Hypothalamus (tissue), 51 donors: ENCODE results near the gene HOXA13.

ENCODE experiments used
- DNase-seq, 51 donors: peaks; one replicate each; lab custom pipeline; 2025; lab: John Stamatoyannopoulos, UW

Gene HOXA13

DNA sequence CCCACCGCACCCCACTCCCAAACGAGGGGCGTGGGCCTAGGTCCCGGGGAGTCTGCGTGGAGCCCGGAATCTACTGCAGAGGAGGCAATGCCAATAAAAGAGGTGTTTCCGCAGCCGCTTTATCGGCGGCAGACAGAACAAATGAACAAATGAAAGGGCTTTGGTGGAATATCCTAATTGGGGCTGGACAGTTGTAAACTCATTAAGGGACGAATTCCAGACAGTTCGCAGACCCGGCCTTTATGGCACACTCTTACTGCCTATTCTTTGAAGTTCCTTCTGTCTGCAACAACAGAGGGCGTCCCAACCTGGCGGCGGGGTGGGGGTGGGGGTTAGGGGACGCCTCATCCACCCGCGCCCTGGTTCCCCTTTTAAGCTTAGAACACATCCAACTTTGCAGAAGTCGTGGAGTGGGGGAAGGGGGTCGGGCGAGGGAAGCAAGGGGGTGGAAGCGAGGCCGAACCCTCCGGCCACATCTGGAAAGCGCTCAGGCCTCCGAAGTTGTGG, 38.6 kb downstream of the HOXA13 start:
- peak in 5 of 51 donors; percentile 12 to 24 (median 16) for DNase-seq

DNA sequence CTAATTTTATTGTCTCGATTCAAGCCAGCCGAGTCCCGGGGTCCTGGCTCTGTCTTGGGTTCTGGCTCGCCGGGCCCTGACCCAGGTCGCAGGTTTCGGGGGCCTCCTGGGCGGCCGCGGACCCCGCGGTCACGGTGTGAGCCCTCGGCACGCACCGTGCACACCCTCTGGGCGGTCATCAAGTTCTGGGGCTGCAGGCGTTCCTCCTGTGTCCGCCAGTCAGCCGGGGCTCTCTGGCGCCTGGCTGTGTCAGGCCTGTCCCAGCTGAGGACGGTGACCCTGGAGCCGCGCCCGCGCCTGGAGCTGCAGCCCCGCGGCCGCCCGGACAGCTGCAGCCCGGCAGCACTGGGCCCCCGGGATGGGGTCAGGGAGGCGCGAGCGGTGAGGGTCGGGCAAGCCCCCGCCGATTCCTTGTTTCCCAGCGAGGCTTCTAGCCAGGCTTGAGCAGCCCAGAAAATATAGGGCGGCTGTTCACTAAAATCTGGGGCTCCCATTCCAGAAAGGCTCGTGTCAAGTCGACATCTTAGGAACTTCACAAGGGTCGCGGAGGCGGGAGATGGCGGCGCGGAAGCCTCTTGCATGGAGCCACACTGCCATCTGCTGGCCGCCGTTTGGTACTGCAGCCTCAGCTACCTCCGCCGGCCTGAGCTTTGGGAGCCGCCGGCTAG, 39.2 kb downstream of the HOXA13 start:
- DNase-seq: peak in 50 of 51 donors; percentile 6 to 84 (median 64)

DNA sequence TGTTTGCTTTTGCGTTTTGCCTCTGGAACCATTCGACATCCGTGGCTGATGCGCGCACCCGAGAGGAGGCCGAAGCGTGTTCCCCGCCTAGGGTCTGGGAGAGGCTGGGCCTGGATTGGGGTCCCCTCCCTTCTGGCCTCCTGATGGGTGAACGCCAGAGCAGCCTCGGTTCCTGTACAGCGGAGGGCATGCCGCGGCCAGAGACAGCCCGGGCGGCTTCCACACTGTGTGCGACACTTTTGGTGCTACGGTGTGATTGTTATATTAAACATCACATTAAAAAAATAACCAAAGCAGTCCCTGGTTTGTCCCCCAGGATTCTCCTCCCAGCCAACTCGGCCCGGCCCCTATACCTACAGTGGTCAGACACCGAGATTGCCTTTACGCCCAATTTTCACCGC, 39.7 kb downstream of the HOXA13 start:
- DNase-seq: no peak

DNA sequence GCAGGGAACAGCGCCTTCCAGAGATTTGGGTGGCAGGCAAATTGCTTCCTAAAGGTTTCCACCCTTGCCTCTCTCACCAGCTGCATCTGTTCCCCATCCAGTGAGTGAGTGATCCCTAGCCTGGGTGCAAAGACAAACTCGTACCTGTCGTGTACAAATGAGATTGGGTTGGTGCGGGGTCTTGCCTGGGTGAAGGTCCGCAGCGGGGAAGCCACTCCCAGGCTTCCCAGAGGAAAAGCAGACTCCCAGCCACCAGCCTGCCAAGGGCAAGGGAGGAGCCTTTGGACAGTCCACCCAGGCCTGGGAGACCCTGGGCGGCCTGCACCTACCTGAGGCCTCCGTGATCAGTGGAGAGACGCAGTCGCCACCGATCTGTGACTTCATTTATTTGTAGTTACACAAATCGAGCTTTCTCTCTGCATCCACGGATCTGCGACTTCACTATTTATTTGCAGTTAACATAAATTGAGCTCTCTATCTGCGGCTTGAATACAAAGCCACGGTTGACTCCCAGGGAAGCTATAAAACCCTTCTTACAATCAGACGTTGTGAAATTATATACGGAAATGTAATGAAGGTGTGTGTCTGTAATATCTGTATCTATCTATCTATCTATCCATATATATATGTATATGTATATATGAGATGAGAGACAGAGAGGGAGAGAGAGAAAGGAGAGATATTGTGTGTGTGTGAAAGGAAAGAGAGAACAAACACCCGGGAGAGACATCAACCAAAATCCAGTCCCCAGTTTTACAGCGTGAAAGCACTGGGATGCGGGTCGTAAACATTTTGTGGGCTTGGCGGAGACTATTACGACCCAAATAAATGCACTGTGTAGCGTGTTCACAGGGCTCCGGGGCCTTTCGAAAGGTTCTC, 40.4 kb downstream of the HOXA13 start:
- DNase-seq: no peak

DNA sequence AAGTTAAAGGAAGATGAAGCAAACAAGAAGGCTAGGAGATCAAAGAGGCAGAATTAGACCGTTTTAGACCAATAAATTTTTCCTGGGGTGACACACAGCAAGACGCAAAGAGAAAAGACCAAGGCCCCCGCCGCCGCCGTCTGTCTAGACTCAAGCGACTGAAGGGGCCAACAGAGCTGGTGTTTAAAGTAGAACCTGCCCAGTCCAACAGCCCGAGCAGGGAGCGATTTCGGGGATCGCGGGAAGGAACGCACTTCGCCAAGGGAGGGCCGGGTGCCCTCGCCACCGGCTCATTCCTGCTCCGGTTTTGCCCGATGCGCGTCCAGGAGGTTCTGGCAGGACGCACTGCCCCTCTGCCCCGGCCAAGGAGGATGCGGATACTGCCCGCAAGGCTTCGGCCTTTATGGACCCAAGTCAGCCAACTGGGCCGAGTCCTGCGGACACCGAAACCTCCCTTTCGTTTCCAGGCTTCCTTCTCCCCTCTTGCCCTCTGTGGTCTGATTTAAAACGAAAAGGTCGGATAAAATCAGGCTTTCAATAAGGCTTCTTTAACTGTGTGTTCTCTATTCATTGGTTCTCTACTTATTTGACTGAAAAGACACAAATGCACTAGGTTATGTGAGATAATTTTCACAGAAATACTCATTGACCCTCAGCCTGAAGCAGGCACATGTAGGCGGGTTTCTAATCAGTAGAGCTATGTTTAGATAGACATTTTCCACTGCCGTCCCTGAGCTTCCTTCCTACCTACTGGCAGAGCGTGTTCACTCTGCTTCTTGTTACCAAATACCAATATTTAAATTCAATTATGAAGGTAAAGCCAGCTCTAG, 41.2 kb downstream of the HOXA13 start:
- DNase-seq: no peak

DNA sequence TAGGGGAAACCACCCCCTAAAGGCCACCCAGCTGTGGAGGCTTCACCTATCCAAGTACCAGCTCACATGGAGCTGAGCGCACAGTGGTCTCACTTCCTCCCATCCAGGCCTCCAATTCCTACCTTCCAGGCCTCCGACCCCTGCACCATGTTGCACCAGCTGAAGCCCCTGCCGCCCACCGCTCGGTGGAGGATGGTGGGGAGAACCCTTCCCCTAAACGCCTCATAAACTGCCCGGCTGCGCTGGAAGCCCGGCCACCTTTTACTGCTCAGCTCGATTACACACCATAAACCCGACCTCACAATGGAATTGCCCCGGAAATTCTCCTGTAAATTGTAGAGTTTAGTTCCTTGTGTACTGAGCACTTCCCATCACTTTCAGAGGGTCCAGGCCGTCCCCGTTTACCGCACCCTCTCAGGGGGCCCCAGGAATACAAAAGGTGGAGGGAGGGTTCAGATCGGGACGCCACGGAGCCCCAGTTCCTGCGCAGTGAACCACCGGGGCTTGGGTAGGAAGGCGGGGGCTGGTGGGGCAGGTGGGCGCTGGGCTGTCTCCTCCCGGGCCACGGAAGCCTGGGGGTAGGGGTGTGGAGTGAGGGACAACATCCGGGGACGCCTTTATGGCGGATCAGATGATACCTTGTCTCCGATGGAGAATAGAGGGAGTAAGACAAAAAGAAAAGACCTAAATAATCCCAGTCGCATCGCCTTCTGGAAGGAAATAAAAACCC, 42.0 kb downstream of the HOXA13 start:
- DNase-seq: no peak

DNA sequence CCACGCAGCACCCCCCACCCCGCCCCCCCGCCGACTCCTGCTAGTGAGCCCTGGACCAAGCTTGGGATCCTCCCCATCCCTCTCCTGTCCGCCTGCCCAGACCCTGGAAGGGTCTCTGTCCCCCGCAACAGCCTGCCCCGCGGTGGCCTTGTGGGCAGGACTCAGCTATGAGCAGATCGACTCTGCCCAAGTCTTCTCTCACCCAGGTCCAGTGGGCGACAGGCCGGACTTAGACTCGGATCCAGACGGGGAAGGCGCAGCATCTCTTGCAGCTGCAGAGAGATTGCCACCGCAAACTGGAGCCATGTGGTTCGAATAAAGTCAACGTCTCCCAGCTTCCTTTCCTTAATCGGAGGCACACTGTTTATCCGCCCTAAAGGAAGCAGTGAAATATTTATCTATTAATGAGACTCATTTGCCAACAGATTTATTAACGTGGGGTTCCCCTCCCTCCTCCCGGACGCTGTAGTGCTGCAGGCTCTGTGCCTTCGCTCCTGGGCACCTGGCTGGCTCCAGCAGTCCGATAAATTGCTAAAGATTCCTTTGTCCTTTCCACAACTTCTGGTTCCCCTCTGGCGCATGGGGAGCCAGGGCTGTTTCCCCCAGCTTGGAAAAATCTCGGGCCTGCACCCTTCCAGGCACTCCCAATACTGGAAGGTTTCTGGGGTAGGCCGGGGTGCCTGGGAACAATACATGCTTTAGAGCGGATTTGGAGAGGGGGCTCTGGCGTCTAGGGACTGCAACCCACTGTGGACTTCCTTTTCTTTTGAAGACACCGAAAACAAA, 42.8 kb downstream of the HOXA13 start:
- DNase-seq: no peak

DNA sequence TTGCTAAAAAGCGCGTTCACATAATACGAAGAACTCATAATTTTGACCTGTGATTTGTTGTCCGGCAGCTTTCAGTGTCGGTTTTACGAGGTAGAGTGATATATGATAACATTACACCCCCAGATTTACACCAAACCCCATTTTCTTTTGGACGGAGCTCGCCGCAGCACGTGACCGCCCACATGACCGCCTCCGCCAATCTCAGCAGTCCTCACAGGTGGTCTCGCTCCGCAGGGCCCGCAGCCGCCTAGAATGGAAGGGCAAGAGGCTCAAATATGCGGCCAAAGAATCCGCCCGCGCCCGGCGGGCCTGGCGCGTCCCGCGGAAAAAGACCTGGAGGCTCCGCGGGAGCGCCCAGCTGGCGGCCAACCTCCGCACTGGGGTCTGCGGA, 43.4 kb downstream of the HOXA13 start, which contains the start of gene HOXA7:
HOXA7 (minus strand) TSS at position 168 of the 391 bp plus-strand sequence; CDS start at position 38, 130 bp downstream.
- DNase-seq: no peak

DNA sequence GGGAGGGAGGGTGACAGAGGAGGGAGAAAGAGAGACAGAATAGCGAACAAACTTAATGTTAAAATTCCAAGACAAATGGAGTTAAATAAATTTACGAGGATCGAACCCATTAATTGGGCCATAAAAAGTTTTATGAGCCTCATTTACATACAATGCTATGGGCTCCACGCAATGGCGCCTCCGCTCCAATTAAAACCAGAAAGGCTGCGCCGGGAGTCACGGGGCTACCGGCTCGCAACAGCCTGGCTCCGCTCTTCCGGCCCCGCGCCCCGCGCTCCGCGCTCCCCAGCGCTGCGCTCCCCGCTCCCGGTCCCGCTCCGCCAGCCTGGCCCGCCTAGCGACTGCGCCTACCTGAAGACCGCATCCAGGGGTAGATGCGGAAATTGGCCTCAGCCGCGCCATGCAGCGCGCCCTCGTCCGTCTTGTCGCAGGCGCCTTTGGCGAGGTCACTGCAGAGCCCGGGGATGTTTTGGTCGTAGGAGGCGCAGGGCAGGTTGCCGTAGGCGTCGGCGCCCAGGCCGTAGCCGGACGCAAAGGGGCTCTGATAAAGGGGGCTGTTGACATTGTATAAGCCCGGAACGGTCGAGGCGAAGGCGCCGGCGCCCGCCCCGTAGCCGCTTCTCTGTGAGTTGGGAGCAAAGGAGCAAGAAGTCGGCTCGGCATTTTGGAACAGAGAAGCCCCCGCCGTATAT, 43.9 kb downstream of the HOXA13 start:
- DNase-seq: no peak

DNA sequence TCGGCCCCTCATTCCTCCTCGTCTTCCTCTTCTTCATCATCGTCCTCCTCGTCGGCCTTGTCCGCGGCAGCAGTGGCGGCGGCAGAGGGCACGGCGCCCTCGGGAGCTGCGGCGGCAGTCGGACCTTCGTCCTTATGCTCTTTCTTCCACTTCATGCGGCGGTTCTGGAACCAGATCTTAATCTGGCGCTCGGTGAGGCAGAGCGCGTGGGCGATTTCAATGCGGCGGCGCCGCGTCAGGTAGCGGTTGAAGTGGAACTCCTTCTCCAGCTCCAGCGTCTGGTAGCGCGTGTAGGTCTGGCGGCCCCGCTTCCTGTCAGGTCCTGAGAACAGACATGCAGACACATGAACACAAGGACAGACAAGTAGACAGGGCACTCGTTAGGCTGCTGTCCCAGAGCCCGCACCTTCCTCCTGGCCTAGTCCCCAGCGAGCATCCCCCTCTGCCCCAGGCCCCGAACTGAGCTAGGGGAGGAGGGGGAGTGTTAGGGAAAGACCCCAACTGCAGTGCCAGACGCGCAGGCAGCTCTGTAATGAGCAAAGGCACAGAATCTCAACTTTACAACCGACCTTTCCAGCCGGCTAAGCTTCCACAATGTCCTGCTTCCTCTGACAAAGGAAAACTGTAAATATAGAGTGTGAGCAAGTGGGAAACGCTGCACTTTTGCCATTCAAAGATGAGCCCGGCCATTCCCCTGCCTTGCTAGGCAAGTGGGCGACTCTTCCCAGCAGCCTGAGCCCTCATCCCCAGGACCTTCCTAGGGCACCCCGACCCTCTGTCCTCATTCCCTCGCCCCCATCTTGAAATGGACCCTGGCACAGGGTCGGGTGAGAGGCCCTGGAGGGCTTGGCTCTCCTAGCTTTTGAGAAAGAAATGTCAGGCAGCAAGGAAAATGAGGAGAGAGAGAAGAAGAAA, 44.7 kb downstream of the HOXA13 start:
- no peak for DNase-seq

DNA sequence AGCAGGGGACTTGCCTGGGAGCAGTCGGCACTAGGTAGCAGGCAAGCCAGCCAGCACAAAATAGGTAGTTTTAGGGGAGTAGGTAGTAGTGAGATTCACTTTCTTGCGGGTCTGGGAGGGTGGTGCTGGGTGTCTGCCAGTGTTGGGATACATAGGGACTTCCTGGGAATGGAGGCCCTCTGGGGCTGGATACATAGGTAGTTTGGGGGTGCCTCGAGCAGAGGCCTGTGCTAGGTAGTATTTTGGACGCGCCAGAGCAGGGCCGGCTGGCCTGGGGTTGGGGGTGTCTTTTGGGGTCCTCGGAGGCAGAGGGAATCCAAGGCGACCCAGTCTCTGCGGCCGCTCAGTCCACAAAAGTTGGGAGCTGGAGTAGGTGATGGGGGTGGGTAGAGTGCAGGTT, 45.5 kb downstream of the HOXA13 start:
- no peak for DNase-seq

DNA sequence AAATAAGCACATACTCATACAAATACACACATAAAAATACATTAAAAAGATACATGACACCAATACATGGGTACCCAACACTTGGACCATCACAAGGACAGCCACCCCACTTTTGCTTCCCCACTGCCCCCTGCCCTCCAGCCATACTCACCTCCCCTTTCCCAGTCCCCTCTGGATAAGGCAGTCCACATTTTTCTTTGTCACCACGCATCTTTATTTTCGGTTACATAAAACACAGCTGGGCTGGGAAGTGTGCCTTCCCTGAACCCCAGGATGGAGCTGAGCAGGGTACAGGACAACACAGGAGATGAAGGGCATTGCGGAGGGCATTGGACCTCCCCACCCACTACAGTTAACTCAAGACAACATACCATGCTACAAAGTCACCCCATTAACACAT, 46.4 kb downstream of the HOXA13 start:
- no peak for DNase-seq

DNA sequence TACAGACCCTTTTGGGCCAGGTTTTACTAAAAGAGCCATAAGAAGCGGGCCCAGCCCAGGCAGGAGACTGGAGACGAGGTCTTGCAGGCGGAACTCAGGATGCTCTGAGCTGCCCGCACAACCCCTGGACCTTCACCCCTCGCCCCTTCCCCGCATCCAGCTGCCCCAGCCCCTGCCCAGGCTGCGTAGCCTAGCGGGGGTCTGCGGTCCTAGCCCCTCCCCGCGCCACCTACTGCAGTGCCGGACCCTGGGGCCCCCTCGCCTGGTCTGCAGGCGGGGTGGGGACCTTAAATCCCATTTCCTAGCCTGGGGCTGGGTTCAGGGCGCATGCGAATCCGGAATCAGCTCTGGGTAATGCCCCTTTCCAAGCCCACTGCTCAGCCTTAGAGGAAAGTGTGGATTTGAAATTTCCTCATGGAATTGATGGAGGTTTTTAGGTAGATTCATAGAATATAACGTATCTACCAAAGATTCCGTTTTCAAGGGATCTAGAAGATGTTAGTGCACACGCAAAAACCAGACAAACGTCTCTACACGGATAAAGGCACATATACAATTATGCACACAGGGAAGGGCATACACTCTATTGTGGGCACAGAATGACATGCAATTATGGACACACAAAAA, 47.0 kb downstream of the HOXA13 start:
- DNase-seq: no peak

DNA sequence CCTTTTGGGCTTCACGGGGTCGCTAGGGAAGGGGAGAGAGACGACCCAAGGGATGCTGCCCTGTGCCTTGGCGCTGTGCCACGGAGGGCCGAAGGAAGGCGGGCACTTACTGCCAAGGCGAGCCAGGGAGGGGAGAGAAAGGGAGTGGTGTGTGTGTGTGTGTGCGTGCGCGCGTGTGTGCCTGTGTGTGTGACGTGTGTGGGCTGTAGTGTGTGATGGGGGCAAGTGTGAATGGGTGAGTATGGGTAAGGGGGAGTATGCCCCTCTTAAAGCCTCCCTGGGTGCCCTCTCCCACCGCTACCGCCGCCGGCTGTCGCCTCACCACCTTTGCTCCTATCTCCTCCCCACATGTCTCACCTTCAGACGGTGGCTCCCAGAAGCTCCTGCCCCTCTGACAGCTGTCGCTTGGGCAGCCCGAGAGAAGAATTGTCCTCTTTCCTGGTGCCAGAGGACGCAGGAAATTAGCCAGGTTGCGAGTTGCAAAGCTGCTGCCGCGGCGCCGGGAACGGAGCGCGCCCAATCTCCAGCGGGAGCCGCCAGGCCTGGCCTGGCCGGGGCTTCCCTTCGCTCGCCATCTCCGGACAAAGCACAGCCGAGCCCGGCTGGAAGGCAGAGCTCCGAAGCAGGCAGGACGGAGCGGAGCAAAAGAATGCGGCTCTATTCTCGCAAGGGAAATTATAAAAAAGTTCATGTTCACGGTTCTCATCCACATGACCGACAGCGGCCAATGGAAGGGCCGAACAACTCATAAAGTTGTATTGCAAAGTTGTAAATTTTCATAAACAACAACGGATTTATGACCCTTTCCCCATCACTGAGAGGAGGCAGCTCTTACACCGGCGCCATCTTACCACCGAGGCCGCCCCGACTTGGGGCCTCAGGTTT, 47.7 kb downstream of the HOXA13 start, which contains the start of gene HOXA3:
HOXA3 (minus strand) TSS at position 653 of the 885 bp plus-strand sequence. CDS start 41,943 bp downstream, outside the sequence.
- DNase-seq: no peak

DNA sequence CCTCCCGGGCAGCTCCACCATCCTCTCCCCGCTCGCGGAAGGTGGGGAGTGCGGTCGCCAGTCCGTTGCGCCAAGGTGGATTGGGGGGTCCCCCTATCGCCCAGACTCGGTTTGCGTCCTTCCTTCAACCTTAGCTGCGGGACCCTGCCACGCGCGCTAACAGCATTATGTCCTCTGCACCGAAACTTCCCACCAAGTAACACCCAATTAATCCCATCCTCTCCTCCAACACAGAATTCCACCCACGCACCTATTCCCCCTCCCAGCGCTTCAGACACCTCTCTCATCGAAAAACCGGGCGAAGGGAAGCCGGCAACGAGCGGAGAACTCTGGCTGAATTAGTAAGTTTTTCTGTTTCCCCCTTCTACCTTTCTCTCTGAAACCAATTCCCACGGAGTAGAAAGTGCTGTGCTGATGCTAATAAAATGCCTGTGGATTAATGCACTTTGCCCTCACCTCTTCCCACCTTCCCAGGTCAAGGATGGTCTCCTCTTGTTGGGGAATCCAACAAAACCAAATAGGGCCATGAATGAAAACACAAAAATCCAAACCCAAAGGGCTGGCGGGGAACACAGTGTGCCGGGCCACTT, 48.5 kb downstream of the HOXA13 start:
- DNase-seq: no peak
